Sigmoid colon (tissue), 7 donors: ENCODE data around the gene SMKR1. TPM values are rescaled to one million over a fixed set of nuclear protein-coding genes. Genes with fewer than 3 reads are reported as not detected.

Experiments
- DNase-seq: peaks from one replicate; pipeline ENCODE4 v3.0.0-alpha.2; 2019
- H3K27ac ChIP-seq, 4 donors: fragments of 200-600 bp; sonication (generic); one replicate each; pipeline ENCODE4 v1.5.1; 2016 to 2019; ENCODE audit warnings: mild to moderate bottlenecking in 1 of 4
- H3K27me3 ChIP-seq, 3 donors: fragments of 200-600 bp; sonication (generic); one replicate each; pipeline ENCODE4 v1.5.1; 2019; ENCODE audit warnings: mild to moderate bottlenecking in 1 of 3
- H3K36me3 ChIP-seq, 4 donors: fragments of 200-600 bp; sonication (generic); one replicate each; pipeline ENCODE4 v1.5.1; 2016 to 2019
- H3K4me1 ChIP-seq, 4 donors: fragments of 200-600 bp; sonication (generic); one replicate each; pipeline ENCODE4 v1.5.1; 2017 to 2019
- H3K4me3 ChIP-seq, 4 donors: fragments of 200-600 bp; sonication (generic); one replicate each; pipeline ENCODE4 v1.5.1; 2017 to 2019; ENCODE audit warnings: mild to moderate bottlenecking in 2 of 4, moderate library complexity in 1 of 4
- H3K9me3 ChIP-seq, 4 donors: fragments of 200-600 bp in 3 of 4; sonication (generic) in 3 of 4; one replicate each; pipeline versions ENCODE4 v1.5.1 to v1.6.1; 2013 to 2019
- EP300 ChIP-seq, 4 donors: sonication (generic); formaldehyde crosslinking; IDR thresholded peaks; one replicate each; pipeline ENCODE4 v1.6.1; 2017; ENCODE audit warnings: antibody characterized with exemption in 4 of 4
- POLR2A ChIP-seq, 2 donors: fragments of 450-650 bp; IDR thresholded peaks; one replicate each; pipeline ENCODE4 v1.6.1; 2016; ENCODE audit warnings: antibody characterized with exemption in 2 of 2, mild to moderate bottlenecking in 2 of 2, moderate library complexity in 2 of 2
- POLR2AphosphoS5 ChIP-seq, 4 donors: sonication (generic); formaldehyde crosslinking; IDR thresholded peaks; one replicate each; pipeline ENCODE4 v1.6.1; 2017; ENCODE audit warnings: antibody characterized with exemption in 4 of 4
- WGBS, 2 donors: extraction: QIAGEN DNeasy Blood & Tissue Kit; methylation state at CpG; one replicate each; pipeline ENCODE4 v1.1.7; 2013; 5-methylcytosine and 5-hydroxymethylcytosine counted together
- intact Hi-C: fragments of 100-400 bp; cut with DNase I; formaldehyde crosslinking; loops from one replicate; pipeline ENCODE4 v1.15.1; 2023
- polyA plus RNA-seq, 3 donors: library from polyadenylated mRNA; stranded (reverse); fragments of 200-250 nt; gene quantifications; one replicate each; pipeline ENCODE4 v1.2.3, GENCODE V29; 2013
- total RNA-seq, 4 donors: library from RNA; depleted of rRNA; stranded (reverse); fragments of >200 nt; gene quantifications; one replicate each; pipeline ENCODE4 v1.1.0, GENCODE V29; 2016
- TF ChIP-seq, protein P1 (sequence below), 4 experiments: fragments of 450-650 bp in 3 of 4; fragments of 200-600 bp in 1 of 4; IDR thresholded peaks; one replicate each; pipeline ENCODE4 v1.5.1; 2016 to 2019; ENCODE audit warnings: antibody characterized with exemption in 4 of 4, mild to moderate bottlenecking in 3 of 4, moderate library complexity in 2 of 4
- donor health status: healthy with polysubstance abuse.
- donor health status: Bipolar disorder and iron deficiency.
- donor health status: healthy.

SMKR1 gene
- total and polyA plus RNA-seq, 7 donors, result 0.45 TPM; not detected in 6

DNA sequence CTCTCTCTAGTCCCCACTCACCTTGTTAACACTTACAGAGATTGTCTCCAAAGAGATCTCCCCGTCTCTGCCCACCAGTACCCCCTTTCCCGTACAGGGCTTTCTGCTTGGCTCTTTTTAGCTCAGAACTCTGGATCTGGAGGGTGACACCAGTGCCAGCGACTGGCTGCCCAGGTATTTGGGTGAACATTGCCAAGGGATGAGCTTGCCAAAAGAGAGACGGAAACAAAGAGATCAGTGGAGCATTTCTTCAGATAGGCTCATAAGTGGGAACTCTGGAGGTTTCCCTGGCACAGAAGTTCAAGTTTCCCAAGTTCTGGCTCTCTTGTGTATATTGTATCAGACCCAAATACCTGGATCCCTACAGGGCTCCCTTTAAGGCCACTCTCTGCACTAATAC, 38.1 kb upstream of the SMKR1 start:
- intact Hi-C loops, result no loop called here
- no peaks in the 10 kb centered on the region for H3K4me1 ChIP-seq
- H3K4me3 ChIP-seq, result no peak overlapping the region
- WGBS, 2 donors, result 96 to 97% methylated on average over 4 of the region's 4 CpGs
- TF ChIP-seq POLR2A (IDR thresholded peaks at IDR 0.05), result no peak
- TF ChIP-seq POLR2AphosphoS5 (IDR thresholded peaks at IDR 0.05), result no peak
- TF ChIP-seq, protein P1, sequence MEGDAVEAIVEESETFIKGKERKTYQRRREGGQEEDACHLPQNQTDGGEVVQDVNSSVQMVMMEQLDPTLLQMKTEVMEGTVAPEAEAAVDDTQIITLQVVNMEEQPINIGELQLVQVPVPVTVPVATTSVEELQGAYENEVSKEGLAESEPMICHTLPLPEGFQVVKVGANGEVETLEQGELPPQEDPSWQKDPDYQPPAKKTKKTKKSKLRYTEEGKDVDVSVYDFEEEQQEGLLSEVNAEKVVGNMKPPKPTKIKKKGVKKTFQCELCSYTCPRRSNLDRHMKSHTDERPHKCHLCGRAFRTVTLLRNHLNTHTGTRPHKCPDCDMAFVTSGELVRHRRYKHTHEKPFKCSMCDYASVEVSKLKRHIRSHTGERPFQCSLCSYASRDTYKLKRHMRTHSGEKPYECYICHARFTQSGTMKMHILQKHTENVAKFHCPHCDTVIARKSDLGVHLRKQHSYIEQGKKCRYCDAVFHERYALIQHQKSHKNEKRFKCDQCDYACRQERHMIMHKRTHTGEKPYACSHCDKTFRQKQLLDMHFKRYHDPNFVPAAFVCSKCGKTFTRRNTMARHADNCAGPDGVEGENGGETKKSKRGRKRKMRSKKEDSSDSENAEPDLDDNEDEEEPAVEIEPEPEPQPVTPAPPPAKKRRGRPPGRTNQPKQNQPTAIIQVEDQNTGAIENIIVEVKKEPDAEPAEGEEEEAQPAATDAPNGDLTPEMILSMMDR (IDR thresholded peaks at IDR 0.05), result no peak
- no peak for TF ChIP-seq EP300 (IDR thresholded peaks at IDR 0.05)
- H3K27ac ChIP-seq, result no peak overlapping the region
- H3K36me3 ChIP-seq, result no peaks in the 10 kb centered on the region
- H3K27me3 ChIP-seq, result no peaks in the 10 kb centered on the region
- no peaks in the 10 kb centered on the region for H3K9me3 ChIP-seq
- DNase-seq, result no peak

- TF ChIP-seq POLR2A (IDR thresholded peaks at IDR 0.05) (no peak), EP300 (IDR thresholded peaks at IDR 0.05) (no peak), POLR2AphosphoS5 (IDR thresholded peaks at IDR 0.05) (no peak)
- TF ChIP-seq, protein P1 (IDR thresholded peaks at IDR 0.05), result no peak
- intact Hi-C loops, result no loop called here
- H3K36me3 ChIP-seq, result no peaks in the 10 kb centered on the region
- H3K9me3 ChIP-seq, result no peaks in the 10 kb centered on the region
- no peak for DNase-seq
- H3K4me3 ChIP-seq, result no peak overlapping the region
- WGBS, 2 donors, result 28 to 73% methylated on average over 2 of the region's 2 CpGs
- H3K27me3 ChIP-seq, result no peaks in the 10 kb centered on the region
- H3K4me1 ChIP-seq, result no peaks in the 10 kb centered on the region
- no peak overlapping the region for H3K27ac ChIP-seq
These were observed 37.3 kb upstream of the SMKR1 start for GRCh38 chr7:129465080-129465479.

GRCh38 chr7:129466796-129467195, 35.5 kb upstream of the SMKR1 start:
- intact Hi-C loops, result no loop called here
- Histone ChIP-seq H3K27me3 (no peaks in the 10 kb centered on the region), H3K4me3 (no peak overlapping the region), H3K9me3 (no peaks in the 10 kb centered on the region), H3K27ac (no peak overlapping the region), H3K4me1 (no peaks in the 10 kb centered on the region), H3K36me3 (no peaks in the 10 kb centered on the region)
- TF ChIP-seq POLR2A (IDR thresholded peaks at IDR 0.05) (no peak), EP300 (IDR thresholded peaks at IDR 0.05) (no peak), POLR2AphosphoS5 (IDR thresholded peaks at IDR 0.05) (no peak)
- TF ChIP-seq, protein P1 (IDR thresholded peaks at IDR 0.05), result no peak
- 91 to 92% methylated on average over 3 of the region's 3 CpGs for WGBS, 2 donors
- DNase-seq, result no peak

DNA sequence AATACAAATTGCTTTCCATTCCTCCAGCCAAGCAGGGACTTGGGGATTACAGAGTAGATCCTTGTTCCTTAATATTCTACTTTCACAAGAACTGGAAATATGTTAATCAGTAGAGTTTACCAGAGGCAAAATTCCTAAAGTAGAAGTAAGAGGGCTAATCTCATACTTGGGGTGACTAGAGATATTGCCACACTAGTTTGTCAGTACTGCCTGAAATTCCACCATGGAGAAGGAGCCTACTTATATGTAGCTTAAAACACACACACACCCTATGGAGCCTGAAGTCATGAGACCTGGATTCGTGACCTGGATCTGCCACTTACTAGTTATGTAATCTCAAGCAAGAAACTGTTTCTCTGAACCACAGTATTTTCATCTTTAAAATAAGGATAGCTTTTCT, 34.2 kb upstream of the SMKR1 start:
- H3K4me3 ChIP-seq, result no peak overlapping the region
- TF ChIP-seq EP300 (IDR thresholded peaks at IDR 0.05), result no peak
- TF ChIP-seq POLR2AphosphoS5 (IDR thresholded peaks at IDR 0.05), result no peak
- TF ChIP-seq, protein P1 (IDR thresholded peaks at IDR 0.05), result no peak
- TF ChIP-seq POLR2A (IDR thresholded peaks at IDR 0.05), result no peak
- no peak overlapping the region for H3K27ac ChIP-seq
- WGBS, 2 donors, result 91 to 97% methylated on average over 1 of the region's 1 CpG
- intact Hi-C loops, result no loop called here
- no peaks in the 10 kb centered on the region for H3K9me3 ChIP-seq
- H3K27me3 ChIP-seq, result no peaks in the 10 kb centered on the region
- DNase-seq, result no peak
- no peaks in the 10 kb centered on the region for H3K4me1 ChIP-seq
- H3K36me3 ChIP-seq, result no peaks in the 10 kb centered on the region

GRCh38 chr7:129468547-129468946, 33.8 kb upstream of the SMKR1 start:
- H3K4me1 ChIP-seq, result no peaks in the 10 kb centered on the region
- 83 to 92% methylated on average over 4 of the region's 4 CpGs for WGBS, 2 donors
- no peaks in the 10 kb centered on the region for H3K9me3 ChIP-seq
- no peak overlapping the region for H3K4me3 ChIP-seq
- no peak overlapping the region for H3K27ac ChIP-seq
- no peaks in the 10 kb centered on the region for H3K36me3 ChIP-seq
- DNase-seq, result no peak
- intact Hi-C loops, result no loop called here
- TF ChIP-seq, protein P1 (IDR thresholded peaks at IDR 0.05), result no peak
- TF ChIP-seq POLR2AphosphoS5 (IDR thresholded peaks at IDR 0.05), result no peak
- TF ChIP-seq EP300 (IDR thresholded peaks at IDR 0.05), result no peak
- no peak for TF ChIP-seq POLR2A (IDR thresholded peaks at IDR 0.05)
- no peaks in the 10 kb centered on the region for H3K27me3 ChIP-seq
